PFSK-1 (cell line): Measurements from ENCODE around the gene KIRREL3.

Experiments
- FOXP2 ChIP-seq: optimal IDR thresholded peaks from 2 replicates; pipeline ENCODE3; 2011; ENCODE audit warnings: borderline replicate concordance, control low read depth, inconsistent platforms; ENCODE audit not compliant: insufficient read depth; ENCODE audit errors: extremely low read length, extremely low read depth
- POLR2AphosphoS5 ChIP-seq: IDR thresholded peaks from 2 replicates; pipeline ENCODE4 v1.6.1; 2012; ENCODE audit warnings: low read depth, mild to moderate bottlenecking, control low read depth, low read length, moderate library complexity
- SIN3A ChIP-seq: IDR thresholded peaks from 2 replicates; pipeline ENCODE4 v1.6.1; 2012; ENCODE audit warnings: mild to moderate bottlenecking, low read length, moderate library complexity, borderline replicate concordance; ENCODE audit not compliant: insufficient read depth
- TAF1 ChIP-seq: IDR thresholded peaks from 2 replicates; pipeline ENCODE4 v1.6.1; 2012; ENCODE audit warnings: low read length, control low read depth, borderline replicate concordance; ENCODE audit not compliant: insufficient read depth
- TF ChIP-seq, protein P1 (sequence below), 2 experiments: IDR thresholded peaks; 2 replicates each; pipeline versions ENCODE4 v1.6.1 to v1.8.0; 2011 to 2012; ENCODE audit warnings: low read depth in 2 of 2, low read length in 2 of 2, control low read depth in 1 of 2, inconsistent platforms in 1 of 2, mild to moderate bottlenecking in 1 of 2, moderate library complexity in 1 of 2; ENCODE audit not compliant: insufficient read depth in 1 of 2

The KIRREL3 gene

GRCh38 chr11:126874276-126874675 lies 126.3 kb downstream of the KIRREL3 start:
- TF ChIP-seq POLR2AphosphoS5 = no peak
- no peak for TF ChIP-seq FOXP2
- TF ChIP-seq, protein P1, sequence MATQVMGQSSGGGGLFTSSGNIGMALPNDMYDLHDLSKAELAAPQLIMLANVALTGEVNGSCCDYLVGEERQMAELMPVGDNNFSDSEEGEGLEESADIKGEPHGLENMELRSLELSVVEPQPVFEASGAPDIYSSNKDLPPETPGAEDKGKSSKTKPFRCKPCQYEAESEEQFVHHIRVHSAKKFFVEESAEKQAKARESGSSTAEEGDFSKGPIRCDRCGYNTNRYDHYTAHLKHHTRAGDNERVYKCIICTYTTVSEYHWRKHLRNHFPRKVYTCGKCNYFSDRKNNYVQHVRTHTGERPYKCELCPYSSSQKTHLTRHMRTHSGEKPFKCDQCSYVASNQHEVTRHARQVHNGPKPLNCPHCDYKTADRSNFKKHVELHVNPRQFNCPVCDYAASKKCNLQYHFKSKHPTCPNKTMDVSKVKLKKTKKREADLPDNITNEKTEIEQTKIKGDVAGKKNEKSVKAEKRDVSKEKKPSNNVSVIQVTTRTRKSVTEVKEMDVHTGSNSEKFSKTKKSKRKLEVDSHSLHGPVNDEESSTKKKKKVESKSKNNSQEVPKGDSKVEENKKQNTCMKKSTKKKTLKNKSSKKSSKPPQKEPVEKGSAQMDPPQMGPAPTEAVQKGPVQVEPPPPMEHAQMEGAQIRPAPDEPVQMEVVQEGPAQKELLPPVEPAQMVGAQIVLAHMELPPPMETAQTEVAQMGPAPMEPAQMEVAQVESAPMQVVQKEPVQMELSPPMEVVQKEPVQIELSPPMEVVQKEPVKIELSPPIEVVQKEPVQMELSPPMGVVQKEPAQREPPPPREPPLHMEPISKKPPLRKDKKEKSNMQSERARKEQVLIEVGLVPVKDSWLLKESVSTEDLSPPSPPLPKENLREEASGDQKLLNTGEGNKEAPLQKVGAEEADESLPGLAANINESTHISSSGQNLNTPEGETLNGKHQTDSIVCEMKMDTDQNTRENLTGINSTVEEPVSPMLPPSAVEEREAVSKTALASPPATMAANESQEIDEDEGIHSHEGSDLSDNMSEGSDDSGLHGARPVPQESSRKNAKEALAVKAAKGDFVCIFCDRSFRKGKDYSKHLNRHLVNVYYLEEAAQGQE (IDR thresholded peaks at IDR 0.05; ENCODE audit: insufficient read depth in 1 of 2, low read depth in 2 of 2, low read length in 2 of 2) = no peak
- TF ChIP-seq TAF1 = no peak
- no peak for TF ChIP-seq SIN3A

DNA sequence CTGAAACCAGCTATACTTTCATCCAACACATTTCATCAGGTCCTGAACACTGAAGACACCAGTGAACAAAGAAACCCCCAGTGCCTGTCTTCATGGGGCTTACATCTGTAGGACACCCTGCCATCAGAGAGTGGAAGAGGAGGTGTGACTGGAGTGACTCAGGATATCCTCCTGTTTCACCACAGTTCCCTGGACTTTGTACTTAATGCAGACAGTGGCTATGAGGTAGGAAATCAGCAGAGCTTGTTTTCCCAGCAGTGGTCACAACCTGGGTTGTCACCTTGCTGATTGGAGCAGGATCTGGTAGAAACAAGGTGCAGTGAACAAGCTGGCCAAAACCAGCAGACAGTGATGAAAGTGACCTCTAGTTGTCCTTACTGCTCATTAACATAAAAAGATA lies 128.8 kb downstream of the KIRREL3 start:
- TF ChIP-seq POLR2AphosphoS5 (no peak), TAF1 (no peak), SIN3A (no peak), FOXP2 (no peak)
- TF ChIP-seq, protein P1 (IDR thresholded peaks at IDR 0.05; ENCODE audit: insufficient read depth in 1 of 2, low read depth in 2 of 2, low read length in 2 of 2) = no peak

- TF ChIP-seq SIN3A (no peak), FOXP2 (no peak), POLR2AphosphoS5 (no peak), TAF1 (no peak)
- TF ChIP-seq, protein P1 (IDR thresholded peaks at IDR 0.05; ENCODE audit: insufficient read depth in 1 of 2, low read depth in 2 of 2, low read length in 2 of 2) = no peak
These were observed 130.5 kb downstream of the KIRREL3 start for GRCh38 chr11:126870021-126870420.

GRCh38 chr11:126868741-126869140 lies 131.8 kb downstream of the KIRREL3 start:
- TF ChIP-seq TAF1 (no peak), POLR2AphosphoS5 (no peak), FOXP2 (no peak), SIN3A (no peak)
- TF ChIP-seq, protein P1 (IDR thresholded peaks at IDR 0.05; ENCODE audit: insufficient read depth in 1 of 2, low read depth in 2 of 2, low read length in 2 of 2) = no peak

DNA sequence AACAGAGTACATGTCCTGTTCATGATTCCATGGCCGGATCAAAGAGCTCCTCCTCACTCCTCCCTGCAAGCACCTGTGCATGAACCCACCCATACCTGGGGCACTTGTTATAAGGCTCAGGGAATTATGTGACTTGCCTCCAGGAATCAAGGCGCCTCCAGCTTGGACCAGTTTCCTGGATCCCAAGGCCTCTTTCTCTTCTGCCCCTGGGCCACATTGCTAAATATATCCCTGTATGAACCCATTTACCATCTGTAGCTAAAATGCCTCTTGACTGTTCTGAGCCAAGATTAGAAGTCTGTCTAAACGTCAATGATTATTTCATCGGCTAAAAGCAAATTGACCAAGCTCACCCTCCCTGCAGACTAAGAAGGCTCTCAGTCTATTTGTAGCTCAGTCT lies 135.6 kb downstream of the KIRREL3 start:
- TF ChIP-seq, protein P1 (IDR thresholded peaks at IDR 0.05; ENCODE audit: insufficient read depth in 1 of 2, low read depth in 2 of 2, low read length in 2 of 2) = no peak
- TF ChIP-seq POLR2AphosphoS5 (no peak), FOXP2 (no peak), TAF1 (no peak), SIN3A (no peak)
